NCI-H2227 treated with DMSO at 0.1 percent for 48 hours (cell line): ENCODE results near the gene PPP1R9A.

Experiments
- DNase-seq: peaks from one replicate; lab custom pipeline; 2025; lab: John Stamatoyannopoulos, UW

Gene PPP1R9A

DNA sequence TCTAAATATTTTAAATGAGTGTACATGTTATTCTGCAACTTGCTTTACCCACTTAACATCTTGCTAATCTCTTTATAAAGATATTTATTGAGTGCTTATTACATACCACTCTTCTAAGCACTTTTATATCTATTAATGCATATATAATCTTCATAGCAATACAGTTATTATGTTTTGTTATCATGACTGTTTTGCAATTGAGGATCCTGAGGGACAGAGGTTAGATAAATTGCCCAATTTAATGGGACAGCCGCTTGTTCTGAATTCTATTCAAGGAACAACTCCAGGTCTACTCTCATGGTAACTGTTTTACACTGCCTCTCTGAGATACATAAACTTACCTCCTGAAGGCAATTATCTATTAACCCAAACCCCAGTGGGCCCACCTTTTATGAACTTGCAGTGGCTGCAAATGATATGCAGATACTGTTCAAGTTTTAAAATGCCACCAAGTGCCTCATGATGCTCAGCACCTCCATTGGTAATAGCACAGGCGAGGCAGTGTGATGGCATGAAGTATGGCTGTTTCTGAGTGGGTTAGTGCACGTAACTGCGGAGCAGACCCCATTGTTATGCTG, 356.5 kb downstream of the PPP1R9A start:
- no peak for DNase-seq

DNA sequence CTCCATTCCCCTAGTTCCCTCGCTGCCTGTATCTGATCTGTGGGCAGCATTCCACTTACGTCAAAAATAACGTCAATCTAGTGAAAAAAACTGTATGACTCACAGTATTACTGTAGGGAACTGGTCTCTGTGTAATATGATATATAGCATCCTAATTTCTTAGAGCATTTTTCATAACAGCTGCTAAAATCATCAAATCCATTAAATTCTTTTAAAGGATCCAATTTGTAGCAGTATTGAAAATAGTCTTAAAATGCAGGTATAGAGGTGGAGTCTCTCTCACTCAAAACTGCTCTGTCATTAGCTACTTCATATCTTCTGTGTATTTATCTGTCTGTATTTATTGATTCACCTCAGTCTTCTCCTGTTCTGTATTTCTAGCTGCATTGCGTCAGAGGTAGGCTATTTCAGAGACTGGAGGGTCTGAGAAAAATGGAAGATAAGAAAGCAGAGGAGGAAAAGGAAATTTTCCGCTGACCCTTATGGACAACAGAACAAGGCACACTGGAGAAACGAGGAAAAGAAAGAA, 357.0 kb downstream of the PPP1R9A start:
- DNase-seq, result peak; percentile 50

DNA sequence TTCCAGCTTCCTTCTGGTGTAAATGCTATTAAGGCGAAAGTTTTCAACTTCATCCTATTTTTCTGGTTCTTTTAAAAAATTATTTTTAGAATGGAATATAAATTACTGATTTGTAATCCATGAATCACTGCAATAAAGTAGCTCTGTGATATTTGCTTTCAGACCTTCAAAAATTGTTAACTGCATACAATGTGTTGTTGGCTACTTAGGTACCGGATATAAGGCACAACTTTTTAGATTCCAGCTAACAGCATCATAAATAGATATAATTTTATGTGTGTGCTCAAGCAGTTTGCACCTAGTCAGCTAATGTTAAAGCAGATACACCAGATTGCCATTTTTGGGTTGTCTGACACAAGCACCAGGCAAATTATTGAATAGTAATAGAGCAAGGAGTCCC, 358.2 kb downstream of the PPP1R9A start:
- no peak for DNase-seq

DNA sequence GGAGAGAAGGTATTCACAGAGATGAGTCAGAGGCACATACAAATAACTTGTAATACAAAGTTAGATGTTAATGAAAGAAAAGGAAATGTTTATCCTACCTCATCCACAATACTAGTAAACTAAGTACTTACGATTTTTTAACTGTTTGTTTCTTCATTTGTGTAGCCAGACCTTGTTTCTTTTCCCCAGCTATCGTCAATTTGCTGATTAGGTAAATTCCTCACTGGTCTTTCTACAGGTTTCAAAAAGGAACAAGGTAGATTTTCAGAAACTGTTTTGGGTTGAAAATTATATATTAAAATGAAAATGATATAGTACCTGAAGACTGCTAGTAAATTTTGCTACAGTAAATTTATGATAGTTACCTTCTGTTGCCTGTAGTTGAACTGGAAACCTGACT, 360.4 kb downstream of the PPP1R9A start:
- no peak for DNase-seq

DNA sequence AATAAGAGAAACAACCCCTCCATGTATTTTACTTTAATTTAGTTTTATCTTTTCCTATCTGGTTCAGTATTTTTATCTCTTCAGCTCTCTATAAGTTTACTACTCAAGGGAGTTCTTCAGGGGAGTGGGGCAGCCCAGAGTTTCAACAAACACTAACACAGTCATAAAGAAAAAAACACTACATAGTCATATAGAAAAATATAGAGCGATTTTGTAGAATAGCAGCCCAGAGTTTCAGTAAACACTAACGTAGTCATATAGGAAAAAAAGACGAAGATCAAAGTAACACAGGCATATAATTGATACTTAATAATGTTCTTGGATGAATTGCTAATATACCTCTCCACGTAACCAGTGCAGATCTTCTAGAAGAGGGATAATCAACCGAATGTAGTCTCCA, 362.2 kb downstream of the PPP1R9A start:
- no peak for DNase-seq

DNA sequence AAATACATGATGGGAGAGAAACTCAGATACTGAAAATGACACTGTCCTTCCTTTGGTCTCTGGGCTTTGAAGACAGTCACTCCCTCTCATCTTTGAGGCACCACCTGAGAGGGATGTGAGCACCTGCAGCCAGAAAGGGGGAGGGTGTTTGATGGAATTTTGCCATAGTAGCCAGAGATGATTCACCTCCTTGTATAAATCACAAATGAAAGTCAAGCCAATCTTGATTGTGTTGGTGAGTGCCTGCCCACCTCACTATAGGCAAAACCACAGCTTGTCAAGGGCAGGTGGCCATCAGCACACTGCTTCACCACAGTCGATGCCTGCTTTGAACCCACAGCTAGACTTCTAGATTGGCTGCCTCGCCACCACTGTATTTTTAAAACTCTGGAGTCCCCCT, 368.7 kb downstream of the PPP1R9A start:
- no peak for DNase-seq

DNA sequence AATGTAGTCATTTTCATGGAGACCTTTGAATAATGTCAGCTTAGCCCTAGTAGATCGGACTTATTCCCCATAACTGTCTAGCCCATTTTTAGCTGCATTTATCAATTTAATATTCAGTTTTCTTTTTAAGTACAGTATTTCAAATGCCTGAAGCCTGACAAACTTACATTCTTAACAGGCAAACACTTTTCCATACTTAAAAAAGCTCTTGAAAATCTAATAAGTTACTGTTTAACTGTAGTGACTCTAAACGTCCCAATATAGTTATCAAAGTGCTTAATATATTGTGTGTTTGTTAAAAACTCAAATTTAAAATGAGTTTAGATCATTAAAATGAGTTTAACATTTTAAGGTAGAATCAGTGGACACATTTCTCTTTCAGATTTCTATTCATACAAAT, 372.0 kb downstream of the PPP1R9A start:
- no peak for DNase-seq

DNA sequence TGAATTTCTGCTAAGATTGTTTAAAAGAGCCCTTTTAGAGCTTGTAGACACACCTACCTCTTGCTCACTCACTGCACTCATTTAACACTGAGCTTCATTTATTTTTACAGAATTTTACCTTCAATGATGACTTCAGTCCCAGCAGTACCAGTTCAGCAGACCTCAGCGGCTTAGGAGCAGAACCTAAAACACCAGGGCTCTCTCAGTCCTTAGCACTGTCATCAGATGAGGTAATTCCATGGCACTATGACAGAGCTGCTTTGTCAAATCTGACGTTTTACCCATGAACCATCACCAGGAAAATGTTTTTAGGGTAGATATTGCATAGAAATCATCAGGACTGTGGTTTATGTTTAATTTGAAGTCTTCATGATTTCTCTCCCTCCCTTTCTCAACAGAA, 378.7 kb downstream of the PPP1R9A start:
- DNase-seq, result no peak

DNA sequence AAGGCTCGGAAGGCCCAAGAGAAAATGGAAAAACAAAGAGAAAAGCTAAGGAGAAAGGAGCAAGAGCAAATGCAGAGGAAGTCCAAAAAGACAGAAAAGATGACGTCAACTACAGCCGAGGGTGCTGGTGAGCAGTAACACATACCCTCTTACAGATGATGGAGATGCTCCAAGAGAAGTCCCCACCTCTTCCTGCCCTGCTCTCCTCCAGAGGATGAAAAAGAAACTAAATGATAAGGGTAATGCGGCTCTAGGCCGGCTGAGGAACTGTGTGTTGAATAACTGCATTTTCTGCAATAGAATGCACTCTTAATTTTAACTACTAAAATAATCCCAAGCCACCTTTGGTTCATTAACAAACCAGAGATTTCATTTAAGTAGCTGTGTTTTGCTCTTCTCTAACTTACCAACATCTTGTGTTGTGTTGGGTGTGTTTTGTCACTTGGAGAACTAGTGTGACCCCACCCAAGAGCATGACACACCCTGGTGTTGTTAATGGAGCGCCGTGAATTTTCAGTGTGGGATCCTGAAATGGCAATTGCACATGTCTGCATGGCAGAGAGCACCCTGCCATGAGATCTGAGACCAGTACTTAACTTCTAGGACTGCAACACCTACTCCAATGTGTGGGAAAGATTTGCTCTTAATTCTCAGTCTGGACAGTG, 382.9 kb downstream of the PPP1R9A start:
- DNase-seq, result no peak

DNA sequence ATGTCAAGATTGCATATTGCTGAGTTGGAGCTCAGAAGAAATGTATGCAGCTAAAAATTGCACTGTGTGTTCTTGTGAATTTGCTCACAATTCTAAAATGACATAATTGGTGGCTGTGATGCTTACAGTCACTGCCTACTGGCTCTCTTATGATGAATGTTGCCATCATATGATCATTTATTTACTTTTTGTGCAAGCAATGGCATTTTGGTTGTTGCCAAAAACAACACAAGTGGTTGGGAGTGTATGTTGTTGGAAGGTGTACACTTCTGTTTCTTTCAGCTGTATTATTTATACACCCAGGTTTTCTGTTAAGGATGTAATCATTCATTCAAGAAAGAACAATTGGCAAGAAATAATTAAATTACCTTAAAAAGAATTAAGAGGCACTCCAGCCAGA, 388.0 kb downstream of the PPP1R9A start:
- DNase-seq, result no peak

DNA sequence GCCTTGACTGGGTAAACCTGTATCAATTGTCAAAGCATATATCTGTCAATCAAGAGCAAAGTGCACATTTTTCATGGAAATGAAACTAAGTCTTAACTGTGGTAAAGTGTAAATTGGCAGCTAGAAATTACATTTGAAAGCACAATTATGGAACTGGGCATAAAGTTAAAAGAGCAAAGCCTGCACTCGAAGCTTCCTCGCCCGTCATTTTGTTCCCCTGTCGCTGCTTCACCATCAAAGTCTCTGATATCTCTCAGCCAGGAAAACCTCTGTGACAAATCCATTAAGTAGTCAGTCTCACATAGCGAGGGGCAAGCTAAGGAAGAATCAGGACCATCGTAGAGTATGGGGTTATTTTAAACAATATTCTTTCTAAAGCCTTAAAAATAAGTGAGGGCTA, 389.1 kb downstream of the PPP1R9A start:
- DNase-seq, result no peak

DNA sequence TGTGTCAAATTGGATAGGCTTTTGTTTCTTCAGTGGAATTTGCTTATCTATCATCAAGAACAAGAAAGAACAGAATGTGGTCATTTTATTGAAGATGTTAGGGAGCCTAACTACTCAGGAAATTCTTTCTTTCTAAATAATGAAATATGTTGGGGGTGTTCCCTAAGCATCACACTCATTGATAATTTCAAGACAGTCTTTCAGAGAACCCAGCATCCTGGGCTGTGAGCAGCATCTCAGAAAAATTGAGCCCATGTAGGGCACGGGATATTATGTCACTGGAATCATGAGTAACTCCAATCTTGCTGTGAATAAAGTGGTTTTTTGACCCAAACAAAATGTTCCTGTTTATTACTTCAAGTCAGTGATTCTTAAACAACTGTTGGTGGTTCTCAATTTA, 389.6 kb downstream of the PPP1R9A start:
- DNase-seq, result no peak

DNA sequence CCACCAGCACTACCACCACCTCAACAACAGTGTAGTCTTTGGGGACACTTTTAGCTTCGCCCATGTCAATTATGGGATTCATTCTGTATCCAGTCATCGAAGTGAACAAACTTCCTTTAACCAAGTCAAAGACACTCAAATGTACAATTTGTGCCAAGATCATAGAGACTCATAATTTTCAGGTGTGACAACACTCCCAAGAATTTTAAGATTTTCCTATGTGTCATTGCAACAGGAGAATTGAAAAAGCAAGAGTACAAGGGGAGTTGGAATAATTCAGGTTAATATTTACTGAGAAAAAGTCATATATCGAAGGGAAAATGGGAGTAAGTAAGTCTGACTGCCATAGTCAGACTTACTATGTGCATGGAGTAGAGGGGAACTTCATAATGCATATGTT, 390.7 kb downstream of the PPP1R9A start:
- no peak for DNase-seq

DNA sequence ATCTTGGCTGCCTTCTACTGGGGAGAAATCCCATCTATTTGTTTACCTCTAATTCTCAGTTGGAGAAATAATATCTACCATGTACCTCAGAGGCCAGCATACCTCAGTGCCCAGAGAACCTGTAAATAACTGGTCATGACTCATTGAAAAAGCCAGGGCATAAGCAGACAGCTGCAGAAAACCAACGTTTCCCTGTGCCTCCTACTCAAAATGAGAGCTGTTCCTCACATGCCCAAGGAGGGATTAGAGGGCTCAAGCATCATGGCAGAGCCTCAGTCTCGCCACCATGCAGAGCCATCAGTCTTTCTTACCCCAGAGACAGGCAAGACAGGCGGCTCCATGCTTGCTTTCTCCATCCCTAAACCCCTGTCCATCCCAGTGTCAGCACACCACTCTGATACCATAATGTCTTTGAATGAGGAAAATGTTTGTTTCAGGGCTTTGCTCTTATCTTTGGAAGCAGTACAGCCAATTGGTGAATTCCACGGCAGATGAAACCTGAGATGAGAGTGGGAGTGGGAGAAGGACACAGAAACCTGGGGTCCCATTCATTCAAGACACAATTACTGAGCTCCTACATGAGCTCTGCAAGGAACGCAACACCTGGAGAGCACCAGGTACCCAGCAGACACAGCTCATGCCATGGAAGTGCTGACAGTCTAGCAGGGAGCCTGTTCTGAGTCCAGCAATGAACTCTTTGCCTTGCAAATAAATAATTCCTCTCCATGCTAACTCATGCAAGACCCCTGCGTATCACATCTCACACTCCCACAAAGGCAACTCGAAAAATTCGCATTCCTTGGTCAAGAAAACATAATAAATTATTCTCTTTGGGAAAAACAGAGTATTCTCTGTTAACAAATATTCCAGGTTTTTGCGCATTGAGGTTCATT, 395.9 kb downstream of the PPP1R9A start:
- no peak for DNase-seq

DNA sequence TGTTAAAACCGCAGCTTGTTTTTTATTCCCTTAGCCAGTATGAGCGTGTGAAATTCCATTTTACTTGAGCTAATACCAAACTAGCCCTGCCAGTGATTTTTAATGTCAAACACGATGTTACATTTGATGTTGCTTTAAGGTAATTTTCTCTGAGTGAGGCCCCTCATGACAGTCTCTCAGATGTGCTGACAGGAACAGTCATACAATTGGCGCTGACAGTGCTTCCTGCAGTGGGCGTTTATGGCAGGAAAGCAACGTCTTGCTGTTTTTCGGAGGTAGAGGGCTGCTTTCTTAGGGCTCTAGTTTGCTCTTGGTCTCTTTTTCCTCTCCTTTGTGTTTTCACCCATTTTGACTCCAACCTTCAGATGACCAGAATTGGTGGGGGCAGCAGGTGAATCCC, 397.6 kb downstream of the PPP1R9A start:
- peak; percentile 25 for DNase-seq

DNA sequence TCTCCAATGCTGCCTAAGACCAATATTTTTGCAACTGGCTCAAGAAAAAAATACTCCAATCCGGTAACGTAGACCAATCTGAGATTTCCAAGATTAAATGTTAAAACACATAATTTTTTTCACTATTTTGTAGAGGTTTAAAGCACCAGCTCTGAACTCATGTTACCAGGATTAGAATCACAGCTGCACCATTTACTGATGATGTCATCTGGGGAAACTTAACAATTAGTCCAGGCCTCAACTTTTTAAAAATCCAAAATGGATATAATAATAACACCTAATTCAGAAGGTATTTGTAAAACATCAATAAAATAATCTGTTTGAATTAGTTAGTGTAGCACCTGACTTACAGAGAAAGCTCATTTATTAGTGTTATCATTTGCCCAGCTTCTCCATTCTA, 402.6 kb downstream of the PPP1R9A start:
- DNase-seq, result no peak

DNA sequence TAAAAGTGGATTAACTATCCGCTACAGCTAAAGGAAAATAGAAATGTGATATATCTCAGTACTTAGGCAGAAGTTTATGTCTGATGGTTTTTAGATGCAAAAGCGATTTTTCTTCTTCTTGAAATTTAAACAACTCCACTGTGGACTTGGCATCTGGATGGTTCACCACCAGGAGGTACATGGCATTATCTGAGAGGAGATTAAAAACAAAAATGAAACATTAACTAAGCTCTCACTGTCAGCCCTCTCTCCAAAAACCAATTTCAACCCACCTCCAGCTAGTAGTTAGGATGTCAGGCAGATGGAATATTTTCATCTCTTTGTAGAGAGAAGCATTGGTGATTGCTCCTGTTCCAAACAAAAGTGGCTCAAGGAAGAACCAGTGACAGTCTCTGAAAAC, 404.0 kb downstream of the PPP1R9A start:
- no peak for DNase-seq

DNA sequence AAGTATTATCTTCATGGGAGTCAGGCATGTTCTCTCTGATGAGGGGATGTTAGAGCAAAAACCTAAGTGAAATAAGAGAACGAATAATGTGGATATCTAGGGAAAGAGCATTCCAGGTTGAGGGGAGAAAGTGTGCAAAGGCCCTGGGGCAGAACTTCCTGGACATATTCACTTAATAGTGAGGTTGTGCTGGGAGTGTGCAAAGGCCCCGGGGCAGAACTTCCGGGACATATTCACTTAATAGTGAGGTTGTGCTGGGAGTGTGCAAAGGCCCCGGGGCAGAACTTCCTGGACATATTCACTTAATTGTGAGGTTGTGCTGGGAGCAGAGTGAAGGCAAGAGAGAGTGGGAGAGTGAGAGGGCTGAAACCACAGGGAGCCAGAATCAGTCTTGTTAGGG, 405.2 kb downstream of the PPP1R9A start:
- no peak for DNase-seq

DNA sequence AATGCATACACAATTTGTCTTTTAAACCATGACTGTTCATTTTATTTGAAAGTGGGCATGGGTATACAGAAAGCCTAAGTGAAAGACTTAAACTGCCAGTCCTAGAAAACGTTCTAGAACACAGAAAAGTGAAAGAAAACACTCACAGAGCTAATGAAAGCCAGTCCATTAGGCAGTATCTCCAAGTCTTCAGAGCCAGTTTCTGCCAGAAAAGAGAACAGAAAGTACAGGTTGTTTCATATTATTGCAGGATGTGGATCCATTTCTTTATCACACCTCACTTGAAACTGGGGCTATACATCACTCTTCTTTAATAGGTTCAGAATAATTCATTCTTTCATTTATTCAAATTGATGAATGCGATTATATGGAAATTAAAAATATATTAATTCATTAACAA, 409.2 kb downstream of the PPP1R9A start:
- DNase-seq, result no peak

DNA sequence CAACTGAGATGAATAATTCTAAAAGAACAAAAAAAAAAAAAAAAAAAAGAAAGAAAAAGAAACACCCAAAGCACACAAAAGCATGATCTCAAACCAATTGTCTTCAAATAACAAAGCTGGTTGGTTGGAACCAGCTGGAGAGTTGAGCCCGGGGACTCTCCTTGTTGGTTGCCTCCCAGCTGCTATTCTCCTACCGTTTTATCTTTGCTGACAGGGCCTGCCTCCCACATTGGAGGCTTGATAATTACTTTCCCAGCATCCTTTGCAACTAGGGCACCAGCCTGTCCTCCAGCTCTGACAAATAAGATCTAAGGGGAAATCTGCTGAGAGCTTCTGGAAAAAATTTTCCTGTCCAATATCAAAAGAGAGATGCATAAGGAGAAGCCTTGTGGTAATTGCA, 410.2 kb downstream of the PPP1R9A start:
- DNase-seq, result no peak

DNA sequence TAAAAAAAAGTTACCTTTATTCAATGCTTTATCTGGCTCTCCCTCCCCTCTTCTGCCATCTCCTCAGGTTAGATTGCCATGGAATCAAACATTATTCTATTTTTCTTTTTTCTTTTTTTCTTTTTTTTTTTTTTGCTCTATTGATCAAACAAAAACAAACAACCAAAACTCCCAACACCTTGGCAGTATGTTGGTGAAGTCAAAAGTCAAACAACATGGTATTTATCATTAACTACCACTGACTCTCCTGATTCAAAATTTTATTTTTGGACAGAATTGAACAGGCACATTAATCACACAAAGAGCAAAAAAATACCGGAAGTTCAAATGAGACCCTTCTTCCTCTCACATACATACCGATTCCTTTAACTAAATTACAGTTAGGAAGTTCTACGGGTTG, 410.6 kb downstream of the PPP1R9A start:
- DNase-seq, result no peak

DNA sequence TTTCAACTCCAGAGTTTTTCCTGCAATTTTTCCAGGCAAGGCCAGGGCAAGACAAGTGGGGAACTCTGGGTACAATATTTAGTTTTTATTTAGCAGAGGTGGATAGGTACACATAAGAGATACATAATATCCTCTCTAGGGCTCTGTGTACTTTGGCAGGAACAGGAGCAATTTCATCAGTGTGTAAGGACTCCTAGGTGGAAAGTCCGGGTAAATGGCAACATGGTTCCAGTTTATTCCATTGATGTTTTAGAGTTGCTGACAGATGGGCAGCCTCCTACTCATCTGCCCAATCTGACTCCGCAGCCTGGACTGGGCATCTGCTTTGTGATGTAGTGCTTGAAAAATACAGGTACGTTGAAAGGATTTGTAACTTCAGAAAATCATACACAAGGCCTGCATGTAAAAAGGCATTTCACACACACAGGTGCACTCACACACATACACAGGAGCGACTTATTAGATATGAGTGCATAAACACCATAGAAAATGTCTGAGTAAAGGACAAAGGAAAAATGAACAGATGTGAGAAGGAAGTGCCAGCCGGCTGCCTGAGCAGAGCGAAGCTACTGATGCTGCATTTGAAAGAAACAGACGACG, 411.2 kb downstream of the PPP1R9A start:
- DNase-seq, result no peak

DNA sequence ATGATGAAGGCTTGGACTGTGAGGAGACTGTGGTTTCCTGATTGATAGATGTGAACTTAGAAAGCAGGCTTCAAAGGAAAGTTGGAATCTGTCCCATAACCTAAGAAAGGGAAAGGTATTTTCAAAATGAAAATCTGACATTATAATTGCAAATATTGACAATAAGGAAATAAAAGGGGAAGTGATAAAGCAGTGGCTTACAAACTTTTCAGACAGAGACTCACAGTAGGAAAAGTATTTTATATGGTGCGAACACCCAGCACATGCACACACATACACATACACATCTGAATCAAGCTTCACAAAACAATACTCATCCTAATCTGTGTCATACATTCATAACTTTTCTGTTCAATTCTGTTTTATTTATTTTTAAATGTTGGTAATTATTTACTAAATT, 412.2 kb downstream of the PPP1R9A start:
- no peak for DNase-seq
